SK-N-SH treated with all-trans-retinoic acid at 6 μM for 48 hours (cell line): ENCODE results near the gene TMUB1.
A peak's percentile ranks its signal among the peaks of the same experiment; 100 is the strongest.

Source experiments
- ATAC-seq: fragments of 200-7000 bp; cut with Tn5 transposase; 3 replicates; pipeline ENCODE4 v1.9.1; 2020; ENCODE audit warnings: mild to moderate bottlenecking, moderate library complexity
- ARNTL ChIP-seq: fragments of 450-650 bp; formaldehyde crosslinking; IDR thresholded peaks from 2 replicates; pipeline ENCODE4 v1.5.0; 2020; ENCODE audit warnings: low read depth, mild to moderate bottlenecking, moderate library complexity, borderline replicate concordance
- BACH2 ChIP-seq: fragments of 250-450 bp; sonication (Bioruptor Pico); IDR thresholded peaks from 2 replicates; pipeline ENCODE4 v1.9.0; 2021; ENCODE audit warnings: mild to moderate bottlenecking, borderline replicate concordance
- CSDC2 ChIP-seq: fragments of 250-450 bp; sonication (Bioruptor Pico); IDR thresholded peaks from 2 replicates; pipeline ENCODE4 v1.5.0; 2020; ENCODE audit warnings: mild to moderate bottlenecking, moderate library complexity
- CSRNP3 ChIP-seq: fragments of 250-450 bp; sonication (Bioruptor Pico); IDR thresholded peaks from 2 replicates; pipeline ENCODE4 v1.5.1; 2021; ENCODE audit warnings: mild to moderate bottlenecking, moderate library complexity
- GLIS3 ChIP-seq: fragments of 250-450 bp; sonication (Bioruptor Pico); IDR thresholded peaks from 2 replicates; pipeline ENCODE4 v1.5.0; 2020; ENCODE audit warnings: mild to moderate bottlenecking, moderate library complexity
- ISL1 ChIP-seq: fragments of 250-450 bp; sonication (Bioruptor Pico); IDR thresholded peaks from 2 replicates; pipeline ENCODE4 v2.1.2; 2022; ENCODE audit warnings: mild to moderate bottlenecking, moderate library complexity
- OSR1 ChIP-seq: fragments of 250-450 bp; sonication (Bioruptor Pico); IDR thresholded peaks from 2 replicates; pipeline ENCODE4 v1.8.0; 2022; ENCODE audit warnings: moderate library complexity, mild to moderate bottlenecking, inconsistent platforms
- POU6F1 ChIP-seq: fragments of 250-450 bp; sonication (Bioruptor Pico); IDR thresholded peaks from 2 replicates; pipeline ENCODE4 v1.8.0; 2021; ENCODE audit warnings: low read depth, mild to moderate bottlenecking, moderate library complexity, borderline replicate concordance
- PPARA ChIP-seq: fragments of 250-450 bp; sonication (Bioruptor Pico); IDR thresholded peaks from 2 replicates; pipeline ENCODE4 v1.5.0; 2020; ENCODE audit warnings: mild to moderate bottlenecking, borderline replicate concordance
- RARB ChIP-seq: fragments of 250-450 bp; sonication (Bioruptor Pico); IDR thresholded peaks from 2 replicates; pipeline ENCODE4 v1.8.0; 2021; ENCODE audit warnings: mild to moderate bottlenecking, moderate library complexity
- SNAI2 ChIP-seq: fragments of 250-450 bp; sonication (Bioruptor Pico); IDR thresholded peaks from 2 replicates; pipeline ENCODE4 v1.5.0; 2020; ENCODE audit warnings: mild to moderate bottlenecking, moderate library complexity
- TCF4 ChIP-seq: fragments of 250-450 bp; sonication (Bioruptor Pico); IDR thresholded peaks from 2 replicates; pipeline ENCODE4 v1.8.0; 2021; ENCODE audit warnings: mild to moderate bottlenecking, moderate library complexity, borderline replicate concordance
- TOX ChIP-seq: fragments of 250-450 bp; sonication (Bioruptor Pico); IDR thresholded peaks from 2 replicates; pipeline ENCODE4 v1.8.0; 2021; ENCODE audit warnings: mild to moderate bottlenecking, moderate library complexity, borderline replicate concordance
- ZC3H10 ChIP-seq: fragments of 250-450 bp; sonication (Bioruptor Pico); IDR thresholded peaks from 2 replicates; pipeline ENCODE4 v1.5.1; 2021; ENCODE audit warnings: mild to moderate bottlenecking, moderate library complexity
- ZFP3 ChIP-seq: fragments of 250-450 bp; sonication (Bioruptor Pico); IDR thresholded peaks from 2 replicates; pipeline ENCODE4 v1.5.0; 2020; ENCODE audit warnings: mild to moderate bottlenecking, moderate library complexity
- ZFP30 ChIP-seq: fragments of 450-650 bp; formaldehyde crosslinking; IDR thresholded peaks from 2 replicates; pipeline ENCODE4 v1.5.0; 2022; ENCODE audit warnings: mild to moderate bottlenecking, moderate library complexity
- ZNF565 ChIP-seq: fragments of 450-650 bp; formaldehyde crosslinking; conservative IDR thresholded peaks from 2 replicates; pipeline ENCODE4 v1.5.0; 2020; ENCODE audit warnings: low read depth, mild to moderate bottlenecking, moderate library complexity
- ZNF70 ChIP-seq: fragments of 450-650 bp; formaldehyde crosslinking; IDR thresholded peaks from 2 replicates; pipeline ENCODE4 v1.5.0; 2020; ENCODE audit warnings: mild to moderate bottlenecking, moderate library complexity
- ZNF8 ChIP-seq: fragments of 450-650 bp; formaldehyde crosslinking; IDR thresholded peaks from 2 replicates; pipeline ENCODE4 v1.5.0; 2020; ENCODE audit warnings: mild to moderate bottlenecking, moderate library complexity
- TF ChIP-seq, protein P1 (sequence below): fragments of 250-450 bp; sonication (Bioruptor Pico); IDR thresholded peaks from 2 replicates; pipeline ENCODE4 v1.5.0; 2020; ENCODE audit warnings: mild to moderate bottlenecking, moderate library complexity
- TF ChIP-seq, protein P2 (sequence below): fragments of 250-450 bp; sonication (Bioruptor Pico); IDR thresholded peaks from 2 replicates; pipeline ENCODE4 v1.8.0; 2020; ENCODE audit warnings: mild to moderate bottlenecking, moderate library complexity, borderline replicate concordance

TMUB1 gene

GRCh38 chr7:151038951-151039849 is 44.1 kb downstream of the TMUB1 start (continued):
- TF ChIP-seq OSR1 (CRISPR knock-in tag) (no peak), GLIS3 (CRISPR knock-in tag) (0 out of 2 replicates have a peak, but pooled peaks have one; percentile 45), ZNF565 (CRISPR knock-in tag) (no peak; the same call in 1 of the 2 replicates), PPARA (CRISPR knock-in tag) (no peak), RARB (CRISPR knock-in tag) (no peak), ZC3H10 (CRISPR knock-in tag) (no peak), ZNF70 (CRISPR knock-in tag) (0 out of 2 replicates have a peak, but pooled peaks have one; percentile 6)
- TF ChIP-seq, protein P1, sequence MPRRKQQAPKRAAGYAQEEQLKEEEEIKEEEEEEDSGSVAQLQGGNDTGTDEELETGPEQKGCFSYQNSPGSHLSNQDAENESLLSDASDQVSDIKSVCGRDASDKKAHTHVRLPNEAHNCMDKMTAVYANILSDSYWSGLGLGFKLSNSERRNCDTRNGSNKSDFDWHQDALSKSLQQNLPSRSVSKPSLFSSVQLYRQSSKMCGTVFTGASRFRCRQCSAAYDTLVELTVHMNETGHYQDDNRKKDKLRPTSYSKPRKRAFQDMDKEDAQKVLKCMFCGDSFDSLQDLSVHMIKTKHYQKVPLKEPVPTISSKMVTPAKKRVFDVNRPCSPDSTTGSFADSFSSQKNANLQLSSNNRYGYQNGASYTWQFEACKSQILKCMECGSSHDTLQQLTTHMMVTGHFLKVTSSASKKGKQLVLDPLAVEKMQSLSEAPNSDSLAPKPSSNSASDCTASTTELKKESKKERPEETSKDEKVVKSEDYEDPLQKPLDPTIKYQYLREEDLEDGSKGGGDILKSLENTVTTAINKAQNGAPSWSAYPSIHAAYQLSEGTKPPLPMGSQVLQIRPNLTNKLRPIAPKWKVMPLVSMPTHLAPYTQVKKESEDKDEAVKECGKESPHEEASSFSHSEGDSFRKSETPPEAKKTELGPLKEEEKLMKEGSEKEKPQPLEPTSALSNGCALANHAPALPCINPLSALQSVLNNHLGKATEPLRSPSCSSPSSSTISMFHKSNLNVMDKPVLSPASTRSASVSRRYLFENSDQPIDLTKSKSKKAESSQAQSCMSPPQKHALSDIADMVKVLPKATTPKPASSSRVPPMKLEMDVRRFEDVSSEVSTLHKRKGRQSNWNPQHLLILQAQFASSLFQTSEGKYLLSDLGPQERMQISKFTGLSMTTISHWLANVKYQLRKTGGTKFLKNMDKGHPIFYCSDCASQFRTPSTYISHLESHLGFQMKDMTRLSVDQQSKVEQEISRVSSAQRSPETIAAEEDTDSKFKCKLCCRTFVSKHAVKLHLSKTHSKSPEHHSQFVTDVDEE = 0 out of 2 replicates have a peak, but pooled peaks have one; percentile 20

DNA sequence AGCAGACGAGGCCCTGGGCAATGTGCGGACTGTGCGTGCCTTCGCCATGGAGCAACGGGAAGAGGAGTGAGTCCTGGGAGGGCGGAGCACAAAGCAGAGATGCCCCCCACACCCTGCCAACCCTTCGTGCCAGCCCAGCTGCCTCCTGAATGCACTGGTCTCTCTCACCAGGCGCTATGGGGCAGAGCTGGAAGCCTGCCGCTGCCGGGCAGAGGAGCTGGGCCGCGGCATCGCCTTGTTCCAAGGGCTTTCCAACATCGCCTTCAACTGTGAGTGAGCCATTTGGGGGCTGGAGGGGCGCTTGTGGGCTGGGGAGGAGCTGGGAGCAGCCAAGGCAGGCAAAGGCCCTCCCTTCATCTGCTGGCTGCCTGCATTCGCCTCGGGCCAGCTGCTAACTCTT is 47.4 kb downstream of the TMUB1 start:
- no peak for ATAC-seq
- TF ChIP-seq CSDC2 (CRISPR knock-in tag) = no peak
- TF ChIP-seq CSRNP3 (CRISPR knock-in tag) = no peak
- no peak for TF ChIP-seq ZNF565 (CRISPR knock-in tag)

GRCh38 chr7:151035026-151035717 is 48.1 kb downstream of the TMUB1 start:
- no peak for ATAC-seq
- TF ChIP-seq ISL1 (CRISPR knock-in tag) = no peak
- TF ChIP-seq, protein P2, sequence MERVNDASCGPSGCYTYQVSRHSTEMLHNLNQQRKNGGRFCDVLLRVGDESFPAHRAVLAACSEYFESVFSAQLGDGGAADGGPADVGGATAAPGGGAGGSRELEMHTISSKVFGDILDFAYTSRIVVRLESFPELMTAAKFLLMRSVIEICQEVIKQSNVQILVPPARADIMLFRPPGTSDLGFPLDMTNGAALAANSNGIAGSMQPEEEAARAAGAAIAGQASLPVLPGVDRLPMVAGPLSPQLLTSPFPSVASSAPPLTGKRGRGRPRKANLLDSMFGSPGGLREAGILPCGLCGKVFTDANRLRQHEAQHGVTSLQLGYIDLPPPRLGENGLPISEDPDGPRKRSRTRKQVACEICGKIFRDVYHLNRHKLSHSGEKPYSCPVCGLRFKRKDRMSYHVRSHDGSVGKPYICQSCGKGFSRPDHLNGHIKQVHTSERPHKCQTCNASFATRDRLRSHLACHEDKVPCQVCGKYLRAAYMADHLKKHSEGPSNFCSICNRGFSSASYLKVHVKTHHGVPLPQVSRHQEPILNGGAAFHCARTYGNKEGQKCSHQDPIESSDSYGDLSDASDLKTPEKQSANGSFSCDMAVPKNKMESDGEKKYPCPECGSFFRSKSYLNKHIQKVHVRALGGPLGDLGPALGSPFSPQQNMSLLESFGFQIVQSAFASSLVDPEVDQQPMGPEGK (CRISPR knock-in tag) = no peak
- TF ChIP-seq BACH2 = no peak
- TF ChIP-seq, all 23 proteins: peak for 0

GRCh38 chr7:151034312-151035025 is 48.8 kb downstream of the TMUB1 start:
- no peak for ATAC-seq
- TF ChIP-seq RARB (CRISPR knock-in tag) (no peak), TOX (CRISPR knock-in tag) (no peak), PPARA (CRISPR knock-in tag) (no peak), ISL1 (CRISPR knock-in tag) (no peak), ZNF8 (CRISPR knock-in tag) (no peak), TCF4 (CRISPR knock-in tag) (no peak), GLIS3 (CRISPR knock-in tag) (no peak), POU6F1 (CRISPR knock-in tag) (no peak), ZC3H10 (CRISPR knock-in tag) (no peak), ZFP3 (no peak), BACH2 (no peak), ZFP30 (CRISPR knock-in tag) (no peak), CSDC2 (CRISPR knock-in tag) (no peak), ARNTL (CRISPR knock-in tag) (no peak), ZNF565 (CRISPR knock-in tag) (no peak), SNAI2 (CRISPR knock-in tag) (no peak), ZNF70 (CRISPR knock-in tag) (no peak)
